ENCODE measurements around the gene ETNPPL.

DNA sequence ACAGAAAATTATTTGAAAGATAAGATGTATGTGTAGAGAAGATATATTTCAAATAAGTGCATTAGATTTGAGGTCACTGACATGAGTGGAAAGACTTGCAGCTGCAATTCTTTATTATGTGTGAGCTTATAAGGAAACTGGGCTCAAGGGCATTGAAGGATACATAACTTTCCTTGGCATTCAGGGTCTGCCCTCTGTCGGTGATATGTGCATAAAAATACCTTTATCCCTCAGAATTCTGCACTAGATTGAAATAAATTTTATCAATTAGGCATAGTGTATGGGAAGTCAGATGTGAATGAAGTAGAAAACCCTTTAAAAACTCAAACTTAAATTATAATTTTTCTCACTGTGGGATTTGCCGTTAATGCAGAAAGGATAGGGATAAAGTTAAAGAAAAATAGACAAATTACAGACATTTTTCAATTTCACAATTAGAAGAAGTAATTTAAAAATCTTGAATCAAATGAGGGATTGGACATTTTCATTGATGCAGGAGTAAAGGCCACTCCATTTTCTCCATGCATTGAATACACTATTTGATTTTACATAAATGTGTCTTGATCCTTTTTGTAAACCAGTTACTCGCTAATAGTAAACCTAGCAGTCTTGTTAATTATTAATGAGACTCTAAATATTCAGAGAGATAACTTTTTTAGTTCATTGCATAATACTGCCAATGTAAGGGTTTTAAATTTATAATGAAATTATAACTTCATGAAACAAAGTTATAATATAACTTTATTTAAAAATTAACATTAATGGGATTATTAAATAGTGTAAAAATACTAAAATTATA lies 21.0 kb upstream of the ETNPPL start:
- TF ChIP-seq SPI1 (IDR thresholded peaks at IDR 0.05; ENCODE audit: low read depth, low read length) (no peak), POLR2A (IDR thresholded peaks at IDR 0.05; ENCODE audit: low read depth, low read length) (no peak), TAF1 (IDR thresholded peaks at IDR 0.05; ENCODE audit: low read depth, low read length) (no peak), POLR2AphosphoS5 (IDR thresholded peaks at IDR 0.05; ENCODE audit: low read depth, low read length) (no peak), PAX5 (IDR thresholded peaks at IDR 0.05; ENCODE audit: insufficient read depth, low read length, severe bottlenecking) (no peak)
